Progenitor cell of endocrine pancreas (in vitro differentiated cells): ENCODE results near the gene ARHGAP8. TPM values are rescaled to one million over a fixed set of nuclear protein-coding genes. Genes with fewer than 3 reads are reported as not detected.
A peak's percentile ranks its signal among the peaks of the same experiment; 100 is the strongest.

Experiments used
- DNase-seq: peaks from one replicate; pipeline ENCODE4 v3.0.0; 2021; ENCODE audit warnings: low spot score; ENCODE audit not compliant: unreplicated experiment
- H3K27ac Mint-ChIP-seq: 2 replicates; pipeline ENCODE4 v1.8.0; 2021; ENCODE audit warnings: mild to moderate bottlenecking, moderate library complexity, mixed read lengths
- H3K27me3 Mint-ChIP-seq: 2 replicates; pipeline ENCODE4 v1.8.0; 2021; ENCODE audit warnings: mixed read lengths
- H3K36me3 Mint-ChIP-seq: 2 replicates; pipeline ENCODE4 v1.8.0; 2022; ENCODE audit warnings: mixed read lengths; ENCODE audit not compliant: insufficient read depth
- H3K4me1 Mint-ChIP-seq: 2 replicates; pipeline ENCODE4 v1.8.0; 2021; ENCODE audit warnings: low read depth, mixed read lengths
- H3K4me3 Mint-ChIP-seq: 2 replicates; pipeline ENCODE4 v1.8.0; 2021; ENCODE audit warnings: low read depth, mild to moderate bottlenecking, moderate library complexity, mixed read lengths
- H3K9me3 Mint-ChIP-seq: 2 replicates; pipeline ENCODE4 v1.8.0; 2021; ENCODE audit warnings: low read depth, mixed read lengths
- total RNA-seq: library from RNA; stranded (reverse); gene quantifications from 2 replicates; pipeline ENCODE4 v1.2.1, GENCODE V29; 2021
- TF ChIP-seq, protein P1 (sequence below): fragments of 200-600 bp; sonication (generic); IDR thresholded peaks from one replicate; pipeline ENCODE4 v1.5.0; 2021; ENCODE audit warnings: antibody characterized with exemption, mild to moderate bottlenecking; ENCODE audit not compliant: unreplicated experiment

Gene ARHGAP8
- total RNA-seq, 1 donor from 2014 or later = 100 TPM

GRCh38 chr22:44755956-44756361 lies 3.6 kb downstream of the ARHGAP8 start:
- peak overlapping the region; percentile 97 for H3K27ac Mint-ChIP-seq
- peak; percentile 42 for DNase-seq
- H3K27me3 Mint-ChIP-seq = no peaks in the 10 kb centered on the region
- TF ChIP-seq, protein P1, sequence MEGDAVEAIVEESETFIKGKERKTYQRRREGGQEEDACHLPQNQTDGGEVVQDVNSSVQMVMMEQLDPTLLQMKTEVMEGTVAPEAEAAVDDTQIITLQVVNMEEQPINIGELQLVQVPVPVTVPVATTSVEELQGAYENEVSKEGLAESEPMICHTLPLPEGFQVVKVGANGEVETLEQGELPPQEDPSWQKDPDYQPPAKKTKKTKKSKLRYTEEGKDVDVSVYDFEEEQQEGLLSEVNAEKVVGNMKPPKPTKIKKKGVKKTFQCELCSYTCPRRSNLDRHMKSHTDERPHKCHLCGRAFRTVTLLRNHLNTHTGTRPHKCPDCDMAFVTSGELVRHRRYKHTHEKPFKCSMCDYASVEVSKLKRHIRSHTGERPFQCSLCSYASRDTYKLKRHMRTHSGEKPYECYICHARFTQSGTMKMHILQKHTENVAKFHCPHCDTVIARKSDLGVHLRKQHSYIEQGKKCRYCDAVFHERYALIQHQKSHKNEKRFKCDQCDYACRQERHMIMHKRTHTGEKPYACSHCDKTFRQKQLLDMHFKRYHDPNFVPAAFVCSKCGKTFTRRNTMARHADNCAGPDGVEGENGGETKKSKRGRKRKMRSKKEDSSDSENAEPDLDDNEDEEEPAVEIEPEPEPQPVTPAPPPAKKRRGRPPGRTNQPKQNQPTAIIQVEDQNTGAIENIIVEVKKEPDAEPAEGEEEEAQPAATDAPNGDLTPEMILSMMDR = no peak
- H3K36me3 Mint-ChIP-seq = peaks cover 10% of the 10 kb centered on the region
- peak overlapping the region; percentile 86 for H3K4me3 Mint-ChIP-seq
- H3K9me3 Mint-ChIP-seq = no peaks in the 10 kb centered on the region
- H3K4me1 Mint-ChIP-seq = peaks cover 52% of the 10 kb centered on the region

DNA sequence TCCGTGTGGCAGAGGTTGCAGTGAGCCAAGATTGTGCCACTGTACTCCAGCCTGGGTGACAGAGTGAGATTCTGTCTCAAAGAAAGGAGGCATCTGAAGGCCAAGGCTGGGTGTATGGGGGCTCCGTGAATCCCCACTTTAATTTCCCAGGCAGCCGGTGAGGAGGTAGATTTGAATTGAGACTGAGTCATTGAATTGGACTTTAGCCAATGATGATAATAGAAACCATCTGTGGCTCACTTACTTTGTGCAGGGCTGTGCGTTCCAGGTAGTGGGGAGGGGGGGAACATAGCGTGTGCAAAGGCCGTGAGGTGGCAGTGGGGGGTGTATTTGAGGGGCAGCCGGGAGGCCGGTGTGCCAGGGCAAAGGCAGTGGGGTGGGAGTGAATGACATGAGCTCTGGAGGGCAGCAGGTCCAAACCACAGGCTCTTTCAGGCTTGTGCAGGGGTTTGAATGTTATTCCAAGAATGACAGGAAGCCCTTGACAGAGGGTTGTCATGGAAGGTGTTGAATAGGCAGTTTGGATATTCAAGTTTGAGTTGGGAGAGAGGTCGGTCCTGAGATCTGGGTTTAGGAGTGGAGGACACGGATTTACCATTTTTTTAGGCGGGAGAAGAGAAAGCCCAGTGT lies 6.1 kb downstream of the ARHGAP8 start:
- TF ChIP-seq, protein P1 = no peak
- peaks cover 22% of the 10 kb centered on the region for H3K36me3 Mint-ChIP-seq
- H3K9me3 Mint-ChIP-seq = peaks cover 6% of the 10 kb centered on the region
- H3K27me3 Mint-ChIP-seq = no peaks in the 10 kb centered on the region
- H3K27ac Mint-ChIP-seq = no peak overlapping the region
- peaks cover 51% of the 10 kb centered on the region for H3K4me1 Mint-ChIP-seq
- H3K4me3 Mint-ChIP-seq = no peak overlapping the region
- no peak for DNase-seq

DNA sequence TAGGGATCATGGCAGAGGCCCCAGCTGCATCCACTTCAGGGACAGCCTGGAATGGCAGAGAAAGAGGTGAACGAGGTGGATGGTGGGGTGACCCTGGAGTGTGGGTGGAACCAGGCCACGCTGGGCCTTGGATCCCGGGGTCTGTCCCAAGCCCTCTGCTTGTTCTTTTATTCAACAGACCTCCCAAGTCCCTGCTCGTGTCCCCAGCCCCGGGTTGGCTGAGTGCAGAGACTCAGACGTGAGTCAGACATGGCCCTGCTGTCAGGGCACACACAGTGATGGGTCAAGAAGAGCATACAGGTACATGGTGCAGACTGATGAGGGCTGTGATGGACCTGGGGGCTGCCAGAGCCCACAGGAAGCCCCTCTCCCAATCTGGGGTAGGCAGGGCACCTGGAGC lies 6.6 kb downstream of the ARHGAP8 start:
- no peaks in the 10 kb centered on the region for H3K27me3 Mint-ChIP-seq
- no peak overlapping the region for H3K4me3 Mint-ChIP-seq
- H3K27ac Mint-ChIP-seq = peak overlapping the region; percentile 14
- H3K4me1 Mint-ChIP-seq = peaks cover 47% of the 10 kb centered on the region
- no peak for DNase-seq
- H3K9me3 Mint-ChIP-seq = peaks cover 6% of the 10 kb centered on the region
- peaks cover 23% of the 10 kb centered on the region for H3K36me3 Mint-ChIP-seq
- TF ChIP-seq, protein P1 = no peak

GRCh38 chr22:44759430-44760310 lies 7.3 kb downstream of the ARHGAP8 start:
- H3K27ac Mint-ChIP-seq = peak overlapping the region; percentile 87
- peaks cover 44% of the 10 kb centered on the region for H3K4me1 Mint-ChIP-seq
- H3K9me3 Mint-ChIP-seq = peaks cover 6% of the 10 kb centered on the region
- DNase-seq = no peak
- H3K27me3 Mint-ChIP-seq = no peaks in the 10 kb centered on the region
- TF ChIP-seq, protein P1 = no peak
- H3K36me3 Mint-ChIP-seq = peaks cover 25% of the 10 kb centered on the region
- H3K4me3 Mint-ChIP-seq = no peak overlapping the region

DNA sequence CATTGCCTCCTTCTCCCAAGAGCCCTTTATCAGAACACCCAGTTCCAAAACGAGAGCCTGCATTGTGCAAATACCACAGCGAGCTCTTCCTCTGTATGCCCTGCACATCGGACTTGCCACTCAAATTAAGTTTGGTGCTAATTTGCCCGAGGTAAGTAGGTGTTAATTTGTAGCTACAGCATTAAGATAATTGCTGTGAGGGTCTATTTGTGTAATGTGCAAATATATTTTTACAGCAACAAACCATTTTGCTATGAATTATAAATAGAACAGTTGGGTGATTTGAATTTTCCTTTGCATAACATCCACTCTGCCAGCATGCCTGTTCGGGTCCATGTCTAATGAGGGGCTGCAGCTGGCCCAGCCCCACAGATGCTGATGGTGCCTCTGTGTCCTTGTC lies 8.1 kb downstream of the ARHGAP8 start:
- no peak for DNase-seq
- TF ChIP-seq, protein P1 = no peak
- no peaks in the 10 kb centered on the region for H3K27me3 Mint-ChIP-seq
- H3K4me3 Mint-ChIP-seq = no peak overlapping the region
- peaks cover 25% of the 10 kb centered on the region for H3K36me3 Mint-ChIP-seq
- peaks cover 6% of the 10 kb centered on the region for H3K9me3 Mint-ChIP-seq
- no peak overlapping the region for H3K27ac Mint-ChIP-seq
- peaks cover 38% of the 10 kb centered on the region for H3K4me1 Mint-ChIP-seq
